ENCODE results near the gene CNTN4.

DNA sequence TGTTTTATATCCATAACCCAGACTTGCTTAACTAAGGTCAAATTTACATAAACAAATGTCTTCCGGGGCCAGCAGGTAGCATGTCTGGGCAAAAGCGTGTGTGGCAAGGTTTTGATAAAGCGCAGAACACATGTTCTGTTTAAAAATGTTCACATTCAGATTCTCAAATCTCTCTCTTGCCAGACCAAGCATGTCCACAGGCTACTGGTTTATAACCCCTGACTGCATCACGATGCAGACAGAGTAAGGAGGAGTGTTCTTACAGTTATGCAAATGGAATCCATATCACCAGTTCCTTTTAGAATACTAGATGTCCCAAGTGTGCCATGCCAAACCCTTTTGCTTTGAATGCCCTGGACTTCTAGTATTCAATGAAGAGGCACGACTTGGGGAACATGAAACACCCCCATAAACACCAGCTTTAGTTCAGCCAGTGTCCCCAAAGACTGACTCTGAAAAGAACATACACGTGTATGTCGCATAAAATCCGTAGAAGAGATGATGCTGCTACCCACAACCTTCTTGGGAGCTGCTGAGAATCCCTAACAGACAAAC lies 412.0 kb downstream of the CNTN4 start:
- TF ChIP-seq EZH2 (IDR thresholded peaks at IDR 0.05; ENCODE audit: insufficient read depth, low read length) (no peak), CTCF (IDR thresholded peaks at IDR 0.05; ENCODE audit: insufficient read depth, low read depth, low read length) (no peak)
